HL-60 (cell line): ENCODE measurements around the gene TMEM72.

ENCODE experiments used
- DNase-seq, 2 experiments: peaks; one replicate each; pipeline ENCODE4 v3.0.0-alpha.2; 2010 to 2020; ENCODE audit warnings: low read depth in 1 of 2, low spot score in 1 of 2
- H3K27ac ChIP-seq: fragments of 250-450 bp; sonication (Bioruptor Pico); replicated peaks from 2 replicates; pipeline ENCODE4 v1.5.1; 2020; ENCODE audit warnings: mild to moderate bottlenecking, moderate library complexity
- H3K27me3 ChIP-seq: fragments of 250-450 bp; sonication (Bioruptor Pico); 2 replicates; pipeline ENCODE4 v1.5.1; 2021; ENCODE audit warnings: mild to moderate bottlenecking, moderate library complexity; ENCODE audit not compliant: insufficient read depth, poor library complexity, severe bottlenecking
- H3K4me3 ChIP-seq: replicated peaks from 2 replicates; pipeline ENCODE4 v1.5.1; 2011; ENCODE audit warnings: mild to moderate bottlenecking, control low read depth, low read length; ENCODE audit not compliant: insufficient read depth
- GABPA ChIP-seq: IDR thresholded peaks from 2 replicates; pipeline ENCODE4 v1.6.1; 2012; ENCODE audit warnings: low read depth
- POLR2AphosphoS5 ChIP-seq: IDR thresholded peaks from 2 replicates; pipeline ENCODE4 v1.6.1; 2012; ENCODE audit warnings: low read depth
- REST ChIP-seq: IDR thresholded peaks from 2 replicates; pipeline ENCODE4 v1.6.1; 2012; ENCODE audit warnings: low read depth; ENCODE audit not compliant: insufficient replicate concordance
- SPI1 ChIP-seq: IDR thresholded peaks from 2 replicates; pipeline ENCODE4 v1.6.1; 2012; ENCODE audit warnings: low read depth, mild to moderate bottlenecking, borderline replicate concordance
- TF ChIP-seq, protein P1 (sequence below): IDR thresholded peaks from one replicate; pipeline ENCODE4 v1.5.1; 2011; ENCODE audit warnings: low read length, control low read depth, inconsistent platforms; ENCODE audit not compliant: insufficient read depth

The TMEM72 gene

GRCh38 chr10:44898665-44899064, 12.5 kb upstream of the TMEM72 start:
- H3K4me3 ChIP-seq: no peak overlapping the region
- no peak for DNase-seq
- H3K27ac ChIP-seq: no peak overlapping the region
- H3K27me3 ChIP-seq: no peaks in the 10 kb centered on the region
- TF ChIP-seq SPI1 (no peak), GABPA (no peak), REST (no peak), POLR2AphosphoS5 (no peak)
- TF ChIP-seq, protein P1, sequence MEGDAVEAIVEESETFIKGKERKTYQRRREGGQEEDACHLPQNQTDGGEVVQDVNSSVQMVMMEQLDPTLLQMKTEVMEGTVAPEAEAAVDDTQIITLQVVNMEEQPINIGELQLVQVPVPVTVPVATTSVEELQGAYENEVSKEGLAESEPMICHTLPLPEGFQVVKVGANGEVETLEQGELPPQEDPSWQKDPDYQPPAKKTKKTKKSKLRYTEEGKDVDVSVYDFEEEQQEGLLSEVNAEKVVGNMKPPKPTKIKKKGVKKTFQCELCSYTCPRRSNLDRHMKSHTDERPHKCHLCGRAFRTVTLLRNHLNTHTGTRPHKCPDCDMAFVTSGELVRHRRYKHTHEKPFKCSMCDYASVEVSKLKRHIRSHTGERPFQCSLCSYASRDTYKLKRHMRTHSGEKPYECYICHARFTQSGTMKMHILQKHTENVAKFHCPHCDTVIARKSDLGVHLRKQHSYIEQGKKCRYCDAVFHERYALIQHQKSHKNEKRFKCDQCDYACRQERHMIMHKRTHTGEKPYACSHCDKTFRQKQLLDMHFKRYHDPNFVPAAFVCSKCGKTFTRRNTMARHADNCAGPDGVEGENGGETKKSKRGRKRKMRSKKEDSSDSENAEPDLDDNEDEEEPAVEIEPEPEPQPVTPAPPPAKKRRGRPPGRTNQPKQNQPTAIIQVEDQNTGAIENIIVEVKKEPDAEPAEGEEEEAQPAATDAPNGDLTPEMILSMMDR: no peak

- H3K27ac ChIP-seq: no peak overlapping the region
- no peak overlapping the region for H3K4me3 ChIP-seq
- H3K27me3 ChIP-seq: no peaks in the 10 kb centered on the region
- TF ChIP-seq SPI1: no peak
- no peak for TF ChIP-seq POLR2AphosphoS5
- TF ChIP-seq, protein P1: no peak
- no peak for TF ChIP-seq GABPA
- TF ChIP-seq REST: no peak
- no peak for DNase-seq
Measured at GRCh38 chr10:44899450-44900080, 11.6 kb upstream of the TMEM72 start.

- no peak overlapping the region for H3K27ac ChIP-seq
- TF ChIP-seq SPI1 (no peak), GABPA (no peak), POLR2AphosphoS5 (no peak), REST (no peak)
- TF ChIP-seq, protein P1: no peak
- no peak for DNase-seq
- no peak overlapping the region for H3K4me3 ChIP-seq
- no peaks in the 10 kb centered on the region for H3K27me3 ChIP-seq
Measured at GRCh38 chr10:44902941-44903545, 8.1 kb upstream of the TMEM72 start.
